Measurements from ENCODE around the gene UBE2G2.

Gene UBE2G2

GRCh38 chr21:44814498-44815023, 12.9 kb upstream of the UBE2G2 start:
- H3K27me3 ChIP-seq (ENCODE audit: control insufficient read depth in 1 of 2, insufficient read depth in 2 of 2, low read length in 2 of 2) = no peaks in the 10 kb centered on the region
- H3K9me3 ChIP-seq (ENCODE audit: control insufficient read depth in 2 of 2, low read length in 2 of 2) = peaks cover 0 to 4% of the 10 kb centered on the region in 2 donors
- peaks cover 12 to 18% of the 10 kb centered on the region in 2 donors for H3K36me3 ChIP-seq (ENCODE audit: control insufficient read depth in 2 of 2, insufficient read depth in 2 of 2, low read length in 2 of 2)
- H3K27ac ChIP-seq (ENCODE audit: low read length) = no peak overlapping the region
- no peak overlapping the region for H3K9ac ChIP-seq (ENCODE audit: low read length in 2 of 2)
- H3K4me3 ChIP-seq (ENCODE audit: low read length in 2 of 2) = no peak overlapping the region
- peaks cover 16% of the 10 kb centered on the region for H3K4me1 ChIP-seq (ENCODE audit: control insufficient read depth, insufficient read depth, low read length)

GRCh38 chr21:44813727-44814126, 12.1 kb upstream of the UBE2G2 start:
- Histone ChIP-seq H3K27me3 (ENCODE audit: control insufficient read depth in 1 of 2, insufficient read depth in 2 of 2, low read length in 2 of 2) (no peaks in the 10 kb centered on the region), H3K4me3 (ENCODE audit: low read length in 2 of 2) (no peak overlapping the region), H3K4me1 (ENCODE audit: control insufficient read depth, insufficient read depth, low read length) (peaks cover 16% of the 10 kb centered on the region), H3K27ac (ENCODE audit: low read length) (no peak overlapping the region), H3K9me3 (ENCODE audit: control insufficient read depth in 2 of 2, low read length in 2 of 2) (no peaks in the 10 kb centered on the region), H3K36me3 (ENCODE audit: control insufficient read depth in 2 of 2, insufficient read depth in 2 of 2, low read length in 2 of 2) (peaks cover 19 to 26% of the 10 kb centered on the region in 2 donors), H3K9ac (ENCODE audit: low read length in 2 of 2) (no peak overlapping the region)

- Histone ChIP-seq H3K4me1 (ENCODE audit: control insufficient read depth, insufficient read depth, low read length) (peaks cover 13% of the 10 kb centered on the region), H3K4me3 (ENCODE audit: low read length in 2 of 2) (no peak overlapping the region), H3K36me3 (ENCODE audit: control insufficient read depth in 2 of 2, insufficient read depth in 2 of 2, low read length in 2 of 2) (peaks cover 19 to 30% of the 10 kb centered on the region in 2 donors), H3K27ac (ENCODE audit: low read length) (no peak overlapping the region), H3K9ac (ENCODE audit: low read length in 2 of 2) (no peak overlapping the region), H3K27me3 (ENCODE audit: control insufficient read depth in 1 of 2, insufficient read depth in 2 of 2, low read length in 2 of 2) (no peaks in the 10 kb centered on the region), H3K9me3 (ENCODE audit: control insufficient read depth in 2 of 2, low read length in 2 of 2) (no peaks in the 10 kb centered on the region)
Observed at GRCh38 chr21:44813149-44813548, 11.5 kb upstream of the UBE2G2 start.

- peaks cover 13% of the 10 kb centered on the region for H3K4me1 ChIP-seq (ENCODE audit: control insufficient read depth, insufficient read depth, low read length)
- H3K27ac ChIP-seq (ENCODE audit: low read length) = no peak overlapping the region
- peaks cover 19 to 30% of the 10 kb centered on the region in 2 donors for H3K36me3 ChIP-seq (ENCODE audit: control insufficient read depth in 2 of 2, insufficient read depth in 2 of 2, low read length in 2 of 2)
- H3K4me3 ChIP-seq (ENCODE audit: low read length in 2 of 2) = no peak overlapping the region
- no peaks in the 10 kb centered on the region for H3K27me3 ChIP-seq (ENCODE audit: control insufficient read depth in 1 of 2, insufficient read depth in 2 of 2, low read length in 2 of 2)
- H3K9ac ChIP-seq (ENCODE audit: low read length in 2 of 2) = no peak overlapping the region
- no peaks in the 10 kb centered on the region for H3K9me3 ChIP-seq (ENCODE audit: control insufficient read depth in 2 of 2, low read length in 2 of 2)
Observed at GRCh38 chr21:44812640-44813039, 11.0 kb upstream of the UBE2G2 start.

- H3K9ac ChIP-seq (ENCODE audit: low read length in 2 of 2) = no peak overlapping the region
- H3K4me1 ChIP-seq (ENCODE audit: control insufficient read depth, insufficient read depth, low read length) = peaks cover 2% of the 10 kb centered on the region
- no peaks in the 10 kb centered on the region for H3K9me3 ChIP-seq (ENCODE audit: control insufficient read depth in 2 of 2, low read length in 2 of 2)
- H3K4me3 ChIP-seq (ENCODE audit: low read length in 2 of 2) = no peak overlapping the region
- H3K27me3 ChIP-seq (ENCODE audit: control insufficient read depth in 1 of 2, insufficient read depth in 2 of 2, low read length in 2 of 2) = no peaks in the 10 kb centered on the region
- no peak overlapping the region for H3K27ac ChIP-seq (ENCODE audit: low read length)
- H3K36me3 ChIP-seq (ENCODE audit: control insufficient read depth in 2 of 2, insufficient read depth in 2 of 2, low read length in 2 of 2) = peaks cover 27 to 38% of the 10 kb centered on the region in 2 donors
Observed at GRCh38 chr21:44810779-44811178, 9.2 kb upstream of the UBE2G2 start.

- Histone ChIP-seq H3K27ac (ENCODE audit: low read length) (no peak overlapping the region), H3K4me3 (ENCODE audit: low read length in 2 of 2) (no peak overlapping the region), H3K4me1 (ENCODE audit: control insufficient read depth, insufficient read depth, low read length) (peaks cover 14% of the 10 kb centered on the region), H3K9me3 (ENCODE audit: control insufficient read depth in 2 of 2, low read length in 2 of 2) (no peaks in the 10 kb centered on the region), H3K9ac (ENCODE audit: low read length in 2 of 2) (no peak overlapping the region), H3K27me3 (ENCODE audit: control insufficient read depth in 1 of 2, insufficient read depth in 2 of 2, low read length in 2 of 2) (no peaks in the 10 kb centered on the region), H3K36me3 (ENCODE audit: control insufficient read depth in 2 of 2, insufficient read depth in 2 of 2, low read length in 2 of 2) (peaks cover 38 to 39% of the 10 kb centered on the region in 2 donors)
Observed at GRCh38 chr21:44805859-44806258, 4.2 kb upstream of the UBE2G2 start.

GRCh38 chr21:44805226-44805625, 3.6 kb upstream of the UBE2G2 start:
- Histone ChIP-seq H3K4me1 (ENCODE audit: control insufficient read depth, insufficient read depth, low read length) (peaks cover 20% of the 10 kb centered on the region), H3K27ac (ENCODE audit: low read length) (no peak overlapping the region), H3K9me3 (ENCODE audit: control insufficient read depth in 2 of 2, low read length in 2 of 2) (no peaks in the 10 kb centered on the region), H3K9ac (ENCODE audit: low read length in 2 of 2) (no peak overlapping the region), H3K36me3 (ENCODE audit: control insufficient read depth in 2 of 2, insufficient read depth in 2 of 2, low read length in 2 of 2) (peaks cover 32 to 36% of the 10 kb centered on the region in 2 donors), H3K4me3 (ENCODE audit: low read length in 2 of 2) (no peak overlapping the region), H3K27me3 (ENCODE audit: control insufficient read depth in 1 of 2, insufficient read depth in 2 of 2, low read length in 2 of 2) (no peaks in the 10 kb centered on the region)

GRCh38 chr21:44804762-44805161, 3.1 kb upstream of the UBE2G2 start:
- no peak overlapping the region for H3K9ac ChIP-seq (ENCODE audit: low read length in 2 of 2)
- H3K27me3 ChIP-seq (ENCODE audit: control insufficient read depth in 1 of 2, insufficient read depth in 2 of 2, low read length in 2 of 2) = no peaks in the 10 kb centered on the region
- H3K36me3 ChIP-seq (ENCODE audit: control insufficient read depth in 2 of 2, insufficient read depth in 2 of 2, low read length in 2 of 2) = peaks cover 28 to 33% of the 10 kb centered on the region in 2 donors
- no peak overlapping the region for H3K27ac ChIP-seq (ENCODE audit: low read length)
- H3K4me3 ChIP-seq (ENCODE audit: low read length in 2 of 2) = no peak overlapping the region
- H3K4me1 ChIP-seq (ENCODE audit: control insufficient read depth, insufficient read depth, low read length) = peaks cover 24% of the 10 kb centered on the region
- no peaks in the 10 kb centered on the region for H3K9me3 ChIP-seq (ENCODE audit: control insufficient read depth in 2 of 2, low read length in 2 of 2)

GRCh38 chr21:44803651-44804050, 2.0 kb upstream of the UBE2G2 start:
- H3K4me1 ChIP-seq (ENCODE audit: control insufficient read depth, insufficient read depth, low read length) = peaks cover 27% of the 10 kb centered on the region

GRCh38 chr21:44802396-44803153, 955 bp upstream of the UBE2G2 start:
- Histone ChIP-seq H3K27ac (ENCODE audit: low read length) (no peak overlapping the region), H3K36me3 (ENCODE audit: control insufficient read depth in 2 of 2, insufficient read depth in 2 of 2, low read length in 2 of 2) (peaks cover 20 to 22% of the 10 kb centered on the region in 2 donors), H3K27me3 (ENCODE audit: control insufficient read depth in 1 of 2, insufficient read depth in 2 of 2, low read length in 2 of 2) (no peaks in the 10 kb centered on the region), H3K9me3 (ENCODE audit: control insufficient read depth in 2 of 2, low read length in 2 of 2) (no peaks in the 10 kb centered on the region), H3K4me1 (ENCODE audit: control insufficient read depth, insufficient read depth, low read length) (peaks cover 27% of the 10 kb centered on the region), H3K9ac (ENCODE audit: low read length in 2 of 2) (peak overlapping the region; percentile 47 to 63), H3K4me3 (ENCODE audit: low read length in 2 of 2) (peak overlapping the region; percentile 61 to 92)

More at GRCh38 chr21:44803651-44804050, 2.0 kb upstream of the UBE2G2 start:
- H3K36me3 ChIP-seq (ENCODE audit: control insufficient read depth in 2 of 2, insufficient read depth in 2 of 2, low read length in 2 of 2) = peaks cover 20 to 26% of the 10 kb centered on the region in 2 donors
- H3K4me3 ChIP-seq (ENCODE audit: low read length in 2 of 2) = no peak overlapping the region
- no peaks in the 10 kb centered on the region for H3K9me3 ChIP-seq (ENCODE audit: control insufficient read depth in 2 of 2, low read length in 2 of 2)
- no peak overlapping the region for H3K27ac ChIP-seq (ENCODE audit: low read length)
- H3K9ac ChIP-seq (ENCODE audit: low read length in 2 of 2) = no peak overlapping the region
- H3K27me3 ChIP-seq (ENCODE audit: control insufficient read depth in 1 of 2, insufficient read depth in 2 of 2, low read length in 2 of 2) = no peaks in the 10 kb centered on the region

GRCh38 chr21:44800971-44801467, 601 bp downstream of the UBE2G2 start:
- H3K27ac ChIP-seq (ENCODE audit: low read length) = peak overlapping the region; percentile 31
- peaks cover 11 to 14% of the 10 kb centered on the region in 2 donors for H3K36me3 ChIP-seq (ENCODE audit: control insufficient read depth in 2 of 2, insufficient read depth in 2 of 2, low read length in 2 of 2)
- no peaks in the 10 kb centered on the region for H3K27me3 ChIP-seq (ENCODE audit: control insufficient read depth in 1 of 2, insufficient read depth in 2 of 2, low read length in 2 of 2)
- H3K9me3 ChIP-seq (ENCODE audit: control insufficient read depth in 2 of 2, low read length in 2 of 2) = no peaks in the 10 kb centered on the region
- peak overlapping the region; percentile 37 to 63 for H3K9ac ChIP-seq (ENCODE audit: low read length in 2 of 2)
- H3K4me1 ChIP-seq (ENCODE audit: control insufficient read depth, insufficient read depth, low read length) = peaks cover 27% of the 10 kb centered on the region
- peak overlapping the region; percentile 61 to 92 for H3K4me3 ChIP-seq (ENCODE audit: low read length in 2 of 2)

Data from stomach smooth muscle (tissue), 2 donors.